BE2C (cell line): ENCODE results near the gene P4HA3.

Experiments used
- DNase-seq: peaks from one replicate; pipeline ENCODE4 v3.0.0-alpha.2; 2020
- H3K27me3 ChIP-seq: fragments of 250-450 bp; sonication (Bioruptor Pico); 2 replicates; pipeline ENCODE4 v1.5.1; 2020; ENCODE audit warnings: mild to moderate bottlenecking
- H3K36me3 ChIP-seq: fragments of 250-450 bp; sonication (Bioruptor Pico); 2 replicates; pipeline ENCODE4 v1.5.1; 2020; ENCODE audit warnings: mild to moderate bottlenecking
- H3K4me1 ChIP-seq: fragments of 250-450 bp; sonication (Bioruptor Pico); 2 replicates; pipeline ENCODE4 v1.5.1; 2020
- H3K4me3 ChIP-seq: 2 replicates; pipeline ENCODE4 v1.5.1; 2011; ENCODE audit warnings: low read depth, low read length
- H3K9me3 ChIP-seq: fragments of 250-450 bp; sonication (Bioruptor Pico); 2 replicates; pipeline ENCODE4 v1.5.1; 2020
- CTCF ChIP-seq: IDR thresholded peaks from 2 replicates; pipeline ENCODE4 v1.5.1; 2012; ENCODE audit warnings: mild to moderate bottlenecking, low read depth, low read length

P4HA3 gene

GRCh38 chr11:74237541-74237940 lies 73.9 kb downstream of the P4HA3 start:
- no peaks in the 10 kb centered on the region for H3K4me1 ChIP-seq
- no peak for DNase-seq
- H3K4me3 ChIP-seq: no peak overlapping the region
- H3K36me3 ChIP-seq: peaks cover 23% of the 10 kb centered on the region
- TF ChIP-seq CTCF: no peak
- H3K27me3 ChIP-seq: no peaks in the 10 kb centered on the region
- no peaks in the 10 kb centered on the region for H3K9me3 ChIP-seq

GRCh38 chr11:74235121-74235520 lies 76.3 kb downstream of the P4HA3 start:
- Histone ChIP-seq H3K4me3 (no peak overlapping the region), H3K9me3 (no peaks in the 10 kb centered on the region), H3K36me3 (peaks cover 41% of the 10 kb centered on the region), H3K27me3 (no peaks in the 10 kb centered on the region), H3K4me1 (no peaks in the 10 kb centered on the region)
- DNase-seq: no peak
- no peak for TF ChIP-seq CTCF

GRCh38 chr11:74233683-74234082 lies 77.8 kb downstream of the P4HA3 start:
- TF ChIP-seq CTCF: no peak
- Histone ChIP-seq H3K4me3 (no peak overlapping the region), H3K27me3 (no peaks in the 10 kb centered on the region), H3K9me3 (no peaks in the 10 kb centered on the region), H3K36me3 (peaks cover 41% of the 10 kb centered on the region), H3K4me1 (no peaks in the 10 kb centered on the region)
- no peak for DNase-seq

GRCh38 chr11:74232311-74232950 lies 79.0 kb downstream of the P4HA3 start:
- peaks cover 38% of the 10 kb centered on the region for H3K36me3 ChIP-seq
- H3K9me3 ChIP-seq: no peaks in the 10 kb centered on the region
- no peaks in the 10 kb centered on the region for H3K27me3 ChIP-seq
- H3K4me3 ChIP-seq: no peak overlapping the region
- TF ChIP-seq CTCF: no peak
- H3K4me1 ChIP-seq: no peaks in the 10 kb centered on the region
- DNase-seq: no peak

- H3K4me1 ChIP-seq: peaks cover 5% of the 10 kb centered on the region; the same call in 1 of the 2 replicates
- DNase-seq: no peak
- no peaks in the 10 kb centered on the region; the same call in 1 of the 2 replicates for H3K9me3 ChIP-seq
- peaks cover 32% of the 10 kb centered on the region for H3K36me3 ChIP-seq
- TF ChIP-seq CTCF: no peak
- H3K4me3 ChIP-seq: no peak overlapping the region
- H3K27me3 ChIP-seq: no peaks in the 10 kb centered on the region
Measured at GRCh38 chr11:74226907-74227306, 84.5 kb downstream of the P4HA3 start.

- Histone ChIP-seq H3K4me3 (no peak overlapping the region), H3K36me3 (peaks cover 18% of the 10 kb centered on the region), H3K9me3 (no peaks in the 10 kb centered on the region; the same call in 1 of the 2 replicates), H3K4me1 (peaks cover 5% of the 10 kb centered on the region; the same call in 1 of the 2 replicates), H3K27me3 (no peaks in the 10 kb centered on the region)
- TF ChIP-seq CTCF: no peak
- DNase-seq: no peak
Measured at GRCh38 chr11:74225565-74225964, 85.9 kb downstream of the P4HA3 start.
